Measurements from ENCODE around the gene CDH5.

Gene CDH5

GRCh38 chr16:66395806-66396555 is 29.5 kb downstream of the CDH5 start:
- no peak for DNase-seq

GRCh38 chr16:66397736-66398433 is 31.4 kb downstream of the CDH5 start:
- no peak for DNase-seq

GRCh38 chr16:66399031-66399430 is 32.5 kb downstream of the CDH5 start:
- DNase-seq: no peak

GRCh38 chr16:66399930-66400329 is 33.4 kb downstream of the CDH5 start:
- DNase-seq: no peak

- no peak for DNase-seq
Measured at GRCh38 chr16:66400503-66401380, 34.3 kb downstream of the CDH5 start.

- DNase-seq: no peak
Measured at GRCh38 chr16:66401610-66402009, 35.1 kb downstream of the CDH5 start.

GRCh38 chr16:66402166-66402565 is 35.7 kb downstream of the CDH5 start:
- DNase-seq: no peak

GRCh38 chr16:66402591-66403230 is 36.2 kb downstream of the CDH5 start:
- no peak for DNase-seq

GRCh38 chr16:66403531-66404145 is 37.1 kb downstream of the CDH5 start:
- no peak for DNase-seq

GRCh38 chr16:66405057-66405783 is 38.7 kb downstream of the CDH5 start:
- no peak for DNase-seq

GRCh38 chr16:66406534-66407221 is 40.2 kb downstream of the CDH5 start:
- DNase-seq: peak; percentile 78 to 85

GRCh38 chr16:66408163-66409048 is 41.9 kb downstream of the CDH5 start:
- DNase-seq: peak; percentile 5 to 41

- DNase-seq: no peak
Measured at GRCh38 chr16:66409156-66409555, 42.7 kb downstream of the CDH5 start.

- no peak for DNase-seq
Measured at GRCh38 chr16:66412182-66412581, 45.7 kb downstream of the CDH5 start.

GRCh38 chr16:66414891-66415290 is 48.4 kb downstream of the CDH5 start:
- no peak for DNase-seq

GRCh38 chr16:66416136-66416535 is 49.6 kb downstream of the CDH5 start:
- no peak for DNase-seq

- no peak for DNase-seq
Measured at GRCh38 chr16:66416939-66417700, 50.6 kb downstream of the CDH5 start.

- no peak for DNase-seq
Measured at GRCh38 chr16:66418165-66418962, 51.9 kb downstream of the CDH5 start.

Data from CD4-positive, alpha-beta T cell treated with Interleukin-1 beta for 1 hour (primary cell).